ENCODE measurements around the gene SLC12A2.

The SLC12A2 gene

GRCh38 chr5:128116445-128116844 lies 32.9 kb downstream of the SLC12A2 start:
- no peak for TF ChIP-seq ZFX (IDR thresholded peaks at IDR 0.05)
- TF ChIP-seq, protein P1, sequence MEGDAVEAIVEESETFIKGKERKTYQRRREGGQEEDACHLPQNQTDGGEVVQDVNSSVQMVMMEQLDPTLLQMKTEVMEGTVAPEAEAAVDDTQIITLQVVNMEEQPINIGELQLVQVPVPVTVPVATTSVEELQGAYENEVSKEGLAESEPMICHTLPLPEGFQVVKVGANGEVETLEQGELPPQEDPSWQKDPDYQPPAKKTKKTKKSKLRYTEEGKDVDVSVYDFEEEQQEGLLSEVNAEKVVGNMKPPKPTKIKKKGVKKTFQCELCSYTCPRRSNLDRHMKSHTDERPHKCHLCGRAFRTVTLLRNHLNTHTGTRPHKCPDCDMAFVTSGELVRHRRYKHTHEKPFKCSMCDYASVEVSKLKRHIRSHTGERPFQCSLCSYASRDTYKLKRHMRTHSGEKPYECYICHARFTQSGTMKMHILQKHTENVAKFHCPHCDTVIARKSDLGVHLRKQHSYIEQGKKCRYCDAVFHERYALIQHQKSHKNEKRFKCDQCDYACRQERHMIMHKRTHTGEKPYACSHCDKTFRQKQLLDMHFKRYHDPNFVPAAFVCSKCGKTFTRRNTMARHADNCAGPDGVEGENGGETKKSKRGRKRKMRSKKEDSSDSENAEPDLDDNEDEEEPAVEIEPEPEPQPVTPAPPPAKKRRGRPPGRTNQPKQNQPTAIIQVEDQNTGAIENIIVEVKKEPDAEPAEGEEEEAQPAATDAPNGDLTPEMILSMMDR (conservative IDR thresholded peaks at IDR 0.05) = no peak
- no peak overlapping the region for H3K27ac ChIP-seq

GRCh38 chr5:128118214-128118613 lies 34.6 kb downstream of the SLC12A2 start:
- H3K27ac ChIP-seq = no peak overlapping the region
- no peak for TF ChIP-seq ZFX (IDR thresholded peaks at IDR 0.05)
- TF ChIP-seq, protein P1 (conservative IDR thresholded peaks at IDR 0.05) = no peak

DNA sequence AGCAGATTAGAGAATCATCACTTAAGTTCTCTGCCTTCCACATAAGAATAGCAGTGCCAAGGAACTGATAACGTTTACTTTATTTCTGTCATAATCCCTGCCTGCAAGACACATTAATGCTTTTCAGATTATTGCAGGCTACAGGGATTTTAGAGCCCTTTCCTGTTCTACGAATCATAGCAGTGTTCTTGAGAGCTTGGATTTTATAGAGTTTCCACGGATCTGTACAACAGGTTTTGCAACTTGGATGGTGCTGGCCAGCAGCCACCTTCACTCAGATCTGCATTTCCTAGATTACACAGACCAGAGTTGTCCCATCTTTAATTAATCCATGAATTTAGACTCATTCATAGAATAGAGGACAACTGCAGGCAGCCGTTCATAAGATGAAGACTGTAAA lies 38.1 kb downstream of the SLC12A2 start:
- peak overlapping the region; percentile 46 for H3K27ac ChIP-seq

DNA sequence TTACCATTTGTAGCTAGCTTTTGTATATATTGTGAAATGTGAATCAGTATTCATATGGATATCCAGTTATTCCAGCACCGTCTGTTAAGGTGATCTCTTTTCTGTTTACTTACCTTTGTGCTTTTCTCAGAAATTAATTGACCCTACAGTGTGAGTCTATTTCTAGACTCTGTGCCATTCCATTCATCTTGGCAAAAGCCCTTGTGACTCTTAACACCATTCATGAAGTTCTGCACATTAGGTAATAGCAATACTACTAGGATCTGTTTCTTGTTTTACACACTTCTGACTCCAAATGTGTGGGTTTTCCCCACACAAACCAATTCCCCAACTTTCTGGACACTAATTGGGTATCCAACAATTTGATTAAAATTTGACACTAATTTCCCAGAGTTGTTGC lies 40.4 kb downstream of the SLC12A2 start:
- TF ChIP-seq, protein P1 (conservative IDR thresholded peaks at IDR 0.05) = no peak
- TF ChIP-seq ZFX (IDR thresholded peaks at IDR 0.05) = no peak
- H3K27ac ChIP-seq = no peak overlapping the region

More for the DNA sequence above, 38.1 kb downstream of the SLC12A2 start:
- TF ChIP-seq, protein P1 (conservative IDR thresholded peaks at IDR 0.05) = no peak
- no peak for TF ChIP-seq ZFX (IDR thresholded peaks at IDR 0.05)

GRCh38 chr5:128126241-128126640 lies 42.7 kb downstream of the SLC12A2 start:
- H3K27ac ChIP-seq = no peak overlapping the region
- TF ChIP-seq, protein P1 (conservative IDR thresholded peaks at IDR 0.05) = no peak
- TF ChIP-seq ZFX (IDR thresholded peaks at IDR 0.05) = no peak

DNA sequence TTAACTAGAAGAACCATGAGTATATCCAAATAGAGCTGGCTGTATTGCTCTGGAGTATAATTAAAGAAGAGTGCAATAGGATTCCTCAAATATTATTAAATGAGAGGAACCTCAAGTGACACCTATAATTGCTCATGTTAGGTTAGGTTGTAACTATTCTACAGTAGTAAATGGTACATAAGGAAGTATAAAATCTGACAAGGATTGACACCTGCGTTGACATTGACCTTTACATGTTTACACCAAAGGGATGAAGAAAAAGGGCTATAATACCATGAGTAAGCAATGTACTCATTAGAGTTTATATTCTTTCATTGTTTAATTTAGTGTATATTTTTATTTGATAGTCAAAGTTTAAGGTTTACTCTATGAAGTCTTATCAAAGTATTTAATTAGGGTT lies 48.9 kb downstream of the SLC12A2 start:
- H3K27ac ChIP-seq = no peak overlapping the region
- no peak for TF ChIP-seq ZFX (IDR thresholded peaks at IDR 0.05)
- TF ChIP-seq, protein P1 (conservative IDR thresholded peaks at IDR 0.05) = no peak

GRCh38 chr5:128135286-128135685 lies 51.7 kb downstream of the SLC12A2 start:
- TF ChIP-seq, protein P1 (conservative IDR thresholded peaks at IDR 0.05) = no peak
- no peak for TF ChIP-seq ZFX (IDR thresholded peaks at IDR 0.05)
- H3K27ac ChIP-seq = no peak overlapping the region
